IPS DF 19.7 (cell line): ENCODE data around the gene INF2.
"Not testable (repeated sequence)": the region's sequence is repeated elsewhere in the genome, so short reads cannot be mapped to it uniquely, and the experiment has no call there.

Experiments
- DNase-seq: peaks from one replicate; pipeline ENCODE4 v3.0.0-alpha.2; 2013; ENCODE audit warnings: low read depth, low spot score

Gene INF2

DNA sequence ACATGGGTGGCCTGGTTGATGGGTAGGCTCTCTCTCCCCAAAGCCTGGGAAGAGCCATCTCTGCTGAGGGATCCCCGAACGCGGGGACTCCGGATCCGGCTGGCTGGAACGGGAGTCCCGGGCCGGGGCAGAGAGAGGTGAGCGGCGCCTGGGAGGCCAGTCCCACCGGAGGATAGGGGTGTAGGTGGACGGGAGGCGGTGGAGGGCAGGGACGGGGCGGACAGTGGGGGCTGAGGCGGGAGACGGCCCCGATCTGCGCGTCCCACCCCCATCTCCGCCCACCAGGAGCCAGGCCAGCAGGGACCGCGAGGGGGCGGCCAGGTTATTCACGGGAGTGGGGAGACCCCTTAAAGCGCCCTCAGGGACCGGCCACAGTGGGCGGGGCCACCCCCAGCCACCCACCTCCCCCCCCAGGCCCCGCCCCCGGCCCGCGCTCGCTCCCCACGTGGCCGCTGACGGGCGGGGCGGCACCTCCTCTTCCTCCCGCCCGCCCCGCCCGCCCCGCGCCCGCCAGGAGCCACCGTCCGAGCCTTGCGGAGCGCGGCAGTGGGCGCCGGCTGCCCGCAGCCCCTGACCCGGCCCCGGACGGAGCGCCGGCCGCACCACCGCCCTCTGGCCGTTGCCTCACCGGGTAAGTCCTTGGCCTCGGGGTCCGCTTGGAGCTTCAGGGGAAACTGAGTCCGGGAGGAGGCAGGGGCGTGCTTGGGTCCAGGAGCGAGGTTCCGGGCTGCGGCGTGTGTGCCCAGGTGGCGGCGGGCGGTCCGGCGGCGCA is at the start of gene INF2:
Gene INF2 (plus strand): TSS at position 510 of the 772 bp plus-strand sequence. CDS start 11,748 bp downstream, outside the sequence.
- no peak for DNase-seq

DNA sequence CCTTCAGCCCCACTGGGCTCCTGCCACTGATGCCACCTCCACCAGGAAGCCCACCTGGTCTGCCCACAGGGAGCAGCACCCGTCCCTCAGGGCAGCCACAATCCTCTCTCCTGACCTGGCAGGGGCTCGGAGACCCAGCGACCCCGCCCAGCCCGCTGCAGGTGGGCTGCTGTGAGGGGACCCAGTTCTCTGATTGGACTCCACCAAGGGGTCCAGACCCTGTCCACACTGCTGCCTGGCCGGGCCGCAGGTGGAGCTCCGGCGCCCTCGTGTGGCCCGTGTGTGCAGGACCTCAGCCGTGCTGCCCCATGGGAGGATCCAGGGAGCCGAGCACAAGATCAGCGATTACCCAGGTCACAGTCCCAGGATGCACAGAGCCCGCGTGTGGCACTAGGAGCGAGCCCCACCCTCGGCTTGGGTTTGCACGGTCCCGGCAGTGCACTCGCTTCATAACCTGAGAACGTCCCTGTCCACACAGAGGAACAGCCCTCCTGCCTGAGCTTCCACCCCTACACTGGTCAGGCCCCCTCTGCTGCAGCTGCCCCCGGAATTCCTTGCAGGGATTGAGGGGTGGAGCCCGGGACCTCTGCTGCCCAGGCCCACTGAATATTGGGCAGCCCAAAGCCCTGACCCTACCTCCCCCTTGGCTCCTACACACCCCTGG is 49.4 kb upstream of the INF2 start:
- peak; percentile 25 for DNase-seq

DNA sequence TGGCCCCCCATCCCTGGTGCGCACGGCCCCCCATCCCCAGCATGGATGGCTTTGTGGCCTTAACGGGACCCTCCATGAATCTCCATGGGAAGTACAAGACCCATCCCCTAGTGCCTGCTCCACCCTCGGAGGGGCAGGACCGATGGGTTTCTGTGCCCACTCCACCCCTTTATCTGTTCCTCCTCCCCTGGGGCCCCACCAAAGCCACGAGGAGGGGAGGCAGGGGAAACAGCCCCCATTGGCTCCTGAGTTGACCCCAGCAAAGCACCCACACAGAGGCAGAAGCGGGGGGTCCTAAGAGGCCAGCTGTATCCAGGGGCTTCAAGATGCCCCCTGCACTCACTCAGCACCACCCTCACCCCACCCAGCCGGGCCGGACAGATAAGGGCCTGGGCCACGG is 48.7 kb upstream of the INF2 start:
- DNase-seq: no peak

DNA sequence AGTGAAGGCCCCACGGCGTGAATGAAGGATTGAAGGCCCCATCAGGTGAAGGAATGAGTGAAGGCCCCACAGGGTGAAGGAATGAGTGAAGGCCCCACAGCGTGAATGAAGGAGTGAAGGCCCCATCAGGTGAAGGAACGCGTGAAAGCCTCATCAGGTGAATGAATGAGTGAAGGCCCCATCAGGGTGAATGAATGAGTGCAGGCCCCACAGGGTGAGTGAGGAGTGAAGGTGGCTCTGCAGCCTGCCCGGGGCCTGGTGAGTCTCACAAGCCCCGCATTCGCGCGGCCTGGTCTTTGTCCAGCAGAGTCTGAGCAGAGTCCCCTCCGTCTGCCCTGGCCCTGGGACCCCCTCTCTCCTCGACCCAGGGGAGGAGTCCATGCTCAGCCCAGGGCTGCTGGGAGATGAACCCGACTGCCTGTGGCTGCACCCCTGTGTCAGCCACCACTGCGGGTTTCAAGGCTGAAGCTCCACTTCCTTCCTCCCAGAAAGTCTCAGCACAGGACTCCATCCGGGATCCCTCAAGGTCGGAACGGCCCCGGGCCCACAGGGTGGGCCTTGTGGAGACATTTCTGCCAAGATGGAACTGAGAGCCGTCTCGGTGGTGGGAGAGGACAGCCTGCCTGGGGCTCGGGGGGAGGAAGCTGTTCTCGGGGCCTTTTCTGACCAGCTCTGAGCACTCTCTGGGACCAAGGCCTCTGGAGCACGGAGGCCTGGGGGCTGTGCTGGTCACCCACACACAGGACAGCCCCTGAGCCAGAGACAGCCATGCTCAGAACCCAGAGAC is 47.5 kb upstream of the INF2 start:
- DNase-seq: no peak

DNA sequence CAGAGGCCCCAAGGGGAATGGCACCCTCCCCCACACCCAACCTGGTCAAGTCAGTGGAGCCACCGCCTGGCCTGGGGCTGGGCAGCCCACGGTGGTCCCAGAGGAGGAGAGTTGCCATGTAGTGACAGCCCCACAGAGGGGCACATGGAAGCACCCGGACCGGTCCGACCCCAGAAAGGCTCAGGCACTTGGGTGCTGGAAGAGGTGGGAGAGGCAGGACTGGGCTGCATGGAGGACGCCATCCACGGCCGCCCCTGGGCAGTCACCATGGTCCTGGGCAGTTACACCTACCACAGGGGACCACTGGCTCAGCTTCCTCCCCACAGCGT is 46.9 kb upstream of the INF2 start:
- no peak for DNase-seq

DNA sequence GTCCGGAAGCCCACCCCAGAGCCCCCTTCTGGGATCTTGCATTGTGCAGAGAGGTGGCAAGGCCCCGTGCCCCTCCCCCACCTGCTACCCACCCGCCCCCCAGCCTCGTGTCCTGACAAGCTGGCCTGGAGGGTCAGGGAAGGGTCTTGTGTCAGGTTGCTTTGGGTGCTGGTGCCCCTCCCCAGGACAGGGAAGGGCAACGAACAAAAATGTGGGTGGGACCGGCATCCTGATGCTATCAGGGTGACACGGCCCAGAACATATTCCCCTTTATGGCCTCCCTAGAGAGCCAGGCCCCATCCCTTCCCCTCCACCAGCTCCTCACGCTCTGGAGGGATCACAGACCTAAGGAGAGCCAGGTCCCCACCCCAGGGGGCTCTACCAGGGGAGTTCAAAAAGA is 46.1 kb upstream of the INF2 start:
- no peak for DNase-seq

DNA sequence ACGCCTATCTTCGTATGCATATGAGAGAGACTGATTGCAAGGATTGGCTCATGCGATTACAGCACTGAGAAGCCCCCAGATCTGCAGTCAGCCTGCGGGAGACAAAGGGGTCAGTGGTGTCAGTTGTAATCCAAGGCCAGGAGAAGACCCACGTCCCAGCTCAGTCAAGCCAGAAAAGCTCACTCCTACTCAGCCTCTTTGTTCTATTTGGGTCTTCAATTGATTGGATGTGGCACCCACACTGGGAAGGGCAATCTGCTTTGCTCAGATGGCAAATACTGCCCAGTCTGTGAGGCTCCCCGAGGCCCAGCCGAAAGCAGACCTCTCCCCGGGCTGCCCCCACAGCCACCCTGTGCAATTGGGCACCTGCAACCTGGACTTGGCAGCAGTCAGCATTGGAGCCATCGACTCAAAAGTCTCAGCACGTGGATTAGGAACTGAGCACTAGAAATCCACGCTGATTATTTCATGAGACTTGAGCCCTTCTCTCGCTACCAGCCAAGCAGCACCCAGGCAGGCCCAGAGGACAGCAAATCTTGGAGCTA is 45.3 kb upstream of the INF2 start:
- no peak for DNase-seq

DNA sequence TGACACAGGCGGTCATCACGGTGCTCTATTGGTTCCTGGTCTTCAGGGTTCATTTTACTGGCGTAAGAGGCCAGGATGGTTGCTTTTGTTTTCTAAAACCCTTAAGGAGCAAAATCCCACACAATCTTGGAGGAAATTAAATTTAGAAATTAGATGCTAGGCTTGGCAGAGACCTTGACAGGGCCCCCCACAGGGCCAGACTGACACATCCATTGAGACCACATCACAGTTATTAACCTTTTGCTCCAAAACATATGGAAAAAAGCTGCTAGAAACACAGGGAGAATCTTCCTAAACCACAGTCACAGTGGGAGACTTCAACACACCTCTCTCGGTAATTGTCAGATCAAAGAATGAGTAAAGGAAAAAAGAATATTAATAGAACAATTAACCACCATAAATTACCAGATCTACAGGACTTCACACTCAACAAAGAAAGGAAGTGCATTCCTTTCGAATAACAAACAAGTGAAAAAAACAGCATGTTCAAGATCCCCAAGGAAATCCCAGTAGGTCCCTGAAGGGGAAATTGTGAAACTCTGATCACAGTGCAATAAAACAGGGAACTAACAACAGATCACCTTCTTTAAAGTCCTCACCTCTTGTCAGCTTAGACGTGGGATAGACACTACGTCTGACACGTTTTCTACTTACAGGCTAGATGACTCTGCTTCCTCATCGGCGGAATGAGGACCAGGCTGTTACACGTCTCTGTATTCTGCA is 44.6 kb upstream of the INF2 start:
- DNase-seq: no peak

DNA sequence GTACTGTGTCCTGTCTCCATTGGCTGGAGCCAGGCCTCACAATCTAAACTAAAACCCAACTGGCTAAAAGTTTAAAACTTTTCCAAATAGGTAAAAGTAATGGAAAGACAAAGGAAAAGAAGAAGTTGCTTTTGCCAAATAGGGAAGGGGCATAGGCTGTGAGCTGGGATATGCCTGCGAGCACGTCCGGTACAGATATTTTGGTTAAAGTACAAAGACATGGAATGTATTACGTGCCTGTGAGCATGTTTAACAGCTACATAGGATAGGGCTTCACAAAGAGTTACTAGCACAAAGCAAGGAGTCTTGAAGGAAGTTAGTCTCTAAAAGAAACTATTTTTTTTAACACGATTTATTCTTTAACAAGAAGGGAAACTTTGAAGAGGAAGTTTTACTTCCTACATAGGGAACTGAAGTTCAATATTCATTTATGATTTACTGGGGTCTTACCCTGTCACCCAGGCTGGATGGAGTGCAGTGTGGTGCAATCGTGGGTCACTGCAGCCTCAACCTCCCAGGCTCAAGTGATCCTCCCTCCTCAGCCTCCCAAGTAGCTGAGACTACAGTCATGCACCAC is 41.9 kb upstream of the INF2 start:
- DNase-seq: no peak

DNA sequence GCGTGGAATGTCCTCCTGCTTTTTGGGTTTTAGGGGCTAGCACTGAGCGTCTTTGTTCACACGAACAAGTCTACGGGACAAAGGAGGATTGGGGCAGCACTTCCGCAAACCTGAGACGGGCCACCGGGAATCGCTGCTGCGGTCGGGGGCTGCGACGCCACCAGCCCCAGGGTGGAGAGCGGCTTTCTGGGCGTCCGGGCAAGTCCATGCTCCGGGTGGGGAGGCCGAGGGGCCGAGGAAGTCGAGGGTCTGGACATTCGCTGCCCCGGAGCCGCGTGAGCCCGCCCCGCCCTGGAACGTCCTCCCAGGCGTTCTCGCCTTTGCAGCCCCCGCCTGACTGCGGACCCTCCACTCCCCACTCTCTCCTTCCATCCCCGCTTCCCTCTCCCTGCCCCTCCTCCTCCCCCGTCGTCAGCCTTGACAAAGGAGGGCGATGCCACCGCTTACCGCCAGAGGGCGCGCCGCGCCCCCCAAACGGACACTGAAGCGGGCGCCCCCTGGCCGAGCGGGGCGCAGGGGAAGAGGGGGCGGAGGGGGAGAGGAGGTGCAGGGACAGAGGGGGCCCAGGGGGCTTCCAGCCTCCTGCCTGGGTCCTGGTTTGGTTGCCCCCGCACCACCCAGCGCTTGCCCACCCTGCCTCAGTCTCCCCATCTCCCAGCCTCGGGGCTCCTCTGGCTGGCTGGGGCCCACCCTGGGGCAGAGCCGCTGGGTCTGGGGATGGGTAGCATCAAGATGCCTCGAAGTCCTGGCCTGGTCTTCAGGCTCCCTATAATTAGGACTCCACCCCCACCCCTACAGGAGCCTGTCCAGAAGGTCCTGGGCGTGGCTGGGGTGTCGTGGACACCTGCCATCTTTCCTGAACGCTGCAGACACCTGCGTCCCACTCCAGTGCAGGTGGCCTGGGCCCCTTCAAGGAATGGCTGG is 39.1 kb upstream of the INF2 start:
- DNase-seq: no peak

DNA sequence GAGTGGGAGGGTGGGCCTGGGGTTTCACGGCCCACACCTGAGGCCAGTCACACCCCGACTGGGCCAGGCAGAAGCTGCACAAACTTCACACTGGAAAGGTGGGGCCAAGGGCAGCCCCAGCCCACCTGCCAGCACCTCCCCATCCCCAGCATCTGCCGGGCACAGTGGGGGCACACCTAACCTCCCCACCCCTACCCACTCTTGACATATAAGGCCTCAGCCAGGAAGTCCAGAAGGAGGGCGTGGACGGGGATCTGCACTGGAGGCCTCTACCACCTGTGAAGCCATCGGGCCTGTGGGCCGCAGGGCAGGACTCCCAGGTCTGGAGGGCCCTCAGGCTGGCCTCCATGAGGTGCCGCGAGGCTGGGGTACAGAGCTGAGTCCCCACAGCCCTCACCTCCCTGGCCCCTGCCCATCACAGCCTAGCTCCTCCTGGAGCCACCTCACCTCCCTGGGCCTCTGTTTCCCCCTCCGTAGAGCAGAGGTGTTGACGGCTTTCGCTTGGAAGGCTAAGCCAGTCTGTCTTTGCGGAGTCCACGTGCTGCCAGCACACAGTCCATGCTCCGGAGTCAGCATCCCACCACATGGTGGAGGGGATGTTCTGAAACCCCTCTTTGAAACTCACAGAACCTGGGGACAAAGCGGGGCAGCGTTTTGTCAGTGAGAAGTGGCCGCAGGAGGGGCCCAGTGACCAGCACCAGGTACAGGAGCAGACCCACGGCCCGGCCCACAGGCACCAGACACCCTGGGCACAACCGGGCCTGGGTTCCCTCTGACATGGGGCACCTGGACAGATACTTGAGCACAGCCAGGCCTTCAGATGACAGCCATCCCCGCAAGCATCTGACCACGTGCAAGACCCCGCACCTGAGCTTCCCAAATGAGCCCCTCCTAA is 38.2 kb upstream of the INF2 start:
- no peak for DNase-seq

DNA sequence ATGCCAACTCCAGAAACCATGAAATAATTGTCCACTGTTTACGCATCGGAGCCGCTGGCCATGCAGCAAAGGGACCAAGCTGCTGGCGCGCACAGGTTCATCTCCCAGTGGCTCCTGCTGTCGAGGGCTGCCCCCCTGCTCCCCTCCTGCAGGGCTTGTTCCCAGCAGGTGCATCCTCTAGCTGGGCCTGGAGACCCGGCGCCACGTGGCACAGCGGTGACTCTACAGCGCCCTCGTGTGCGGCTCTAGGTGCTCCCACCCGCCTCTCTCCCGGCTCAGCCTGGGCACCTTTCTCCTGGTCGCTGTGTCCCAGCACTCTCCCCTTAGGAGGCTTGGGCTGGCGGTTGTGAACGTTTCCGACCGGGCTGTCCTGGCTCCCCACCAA is 37.5 kb upstream of the INF2 start:
- DNase-seq: no peak

DNA sequence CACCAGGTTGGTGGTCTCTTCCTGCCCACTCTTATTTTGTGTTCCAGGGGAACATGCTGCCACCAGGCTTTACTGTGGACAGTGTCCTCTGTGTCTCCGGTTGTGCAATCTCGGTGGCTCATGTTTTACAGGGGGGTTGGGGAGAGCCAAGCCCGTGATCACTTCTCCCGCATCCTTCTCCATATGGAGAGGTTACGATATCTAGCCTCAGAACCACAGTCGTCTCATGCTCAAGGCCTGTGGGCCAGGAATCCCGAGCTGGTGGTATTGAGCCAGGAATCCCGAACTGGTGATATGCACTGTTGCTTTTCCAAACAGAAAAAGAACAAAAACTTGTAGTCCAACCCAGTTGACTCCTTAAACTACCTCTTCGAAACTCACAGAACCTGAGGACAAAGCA is 37.0 kb upstream of the INF2 start:
- DNase-seq: no peak

DNA sequence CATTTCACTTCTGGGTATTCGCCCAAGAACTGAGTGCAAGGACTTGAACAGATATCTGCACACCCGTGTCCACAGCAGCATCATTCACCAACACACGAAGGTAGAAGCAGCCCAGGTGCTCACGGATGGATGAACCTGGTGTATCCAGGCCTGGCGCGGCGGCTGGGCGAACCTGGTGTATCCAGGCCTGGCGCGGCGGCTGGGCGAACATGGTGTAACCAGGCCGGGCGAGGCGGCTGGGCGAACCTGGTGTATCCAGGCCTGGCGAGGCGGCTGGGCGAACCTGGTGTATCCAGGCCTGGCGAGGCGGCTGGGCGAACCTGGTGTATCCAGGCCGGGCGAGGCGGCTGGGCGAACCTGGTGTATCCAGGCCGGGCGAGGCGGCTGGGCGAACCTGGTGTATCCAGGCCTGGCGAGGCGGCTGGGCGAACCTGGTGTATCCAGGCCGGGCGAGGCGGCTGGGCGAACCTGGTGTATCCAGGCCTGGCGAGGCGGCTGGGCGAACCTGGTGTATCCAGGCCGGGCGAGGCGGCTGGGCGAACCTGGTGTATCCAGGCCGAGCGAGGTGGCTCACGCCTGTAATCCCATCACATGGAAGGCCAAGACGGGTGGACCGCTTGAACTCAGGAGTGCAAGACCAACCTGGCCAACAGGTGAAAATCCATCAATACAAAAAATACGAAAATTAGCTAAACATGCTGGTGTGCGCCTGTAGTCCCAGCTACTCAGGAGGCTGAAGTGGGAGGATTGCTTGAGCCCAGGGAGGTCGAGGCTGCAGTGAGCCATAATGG is 36.1 kb upstream of the INF2 start:
- DNase-seq: not testable (repeated sequence)

DNA sequence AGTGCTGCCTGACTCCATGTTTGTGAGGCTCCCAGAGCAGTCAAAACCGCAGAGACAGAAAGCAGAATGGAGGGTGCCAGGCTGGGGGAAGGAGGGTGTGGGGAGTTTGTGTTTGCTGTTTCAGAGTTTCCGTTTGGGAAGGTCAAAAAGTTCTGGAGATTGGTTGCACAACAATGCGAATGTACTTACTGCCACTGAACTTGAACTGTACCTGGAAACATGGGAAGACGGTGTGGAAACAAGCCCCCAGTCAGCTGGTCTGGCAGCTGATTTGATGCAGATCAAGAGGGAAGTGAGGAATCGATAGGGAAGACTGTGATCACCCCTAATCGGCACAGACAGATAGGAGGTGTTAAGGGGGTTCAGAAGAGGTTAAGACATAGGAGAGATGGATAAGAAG is 35.3 kb upstream of the INF2 start:
- no peak for DNase-seq

DNA sequence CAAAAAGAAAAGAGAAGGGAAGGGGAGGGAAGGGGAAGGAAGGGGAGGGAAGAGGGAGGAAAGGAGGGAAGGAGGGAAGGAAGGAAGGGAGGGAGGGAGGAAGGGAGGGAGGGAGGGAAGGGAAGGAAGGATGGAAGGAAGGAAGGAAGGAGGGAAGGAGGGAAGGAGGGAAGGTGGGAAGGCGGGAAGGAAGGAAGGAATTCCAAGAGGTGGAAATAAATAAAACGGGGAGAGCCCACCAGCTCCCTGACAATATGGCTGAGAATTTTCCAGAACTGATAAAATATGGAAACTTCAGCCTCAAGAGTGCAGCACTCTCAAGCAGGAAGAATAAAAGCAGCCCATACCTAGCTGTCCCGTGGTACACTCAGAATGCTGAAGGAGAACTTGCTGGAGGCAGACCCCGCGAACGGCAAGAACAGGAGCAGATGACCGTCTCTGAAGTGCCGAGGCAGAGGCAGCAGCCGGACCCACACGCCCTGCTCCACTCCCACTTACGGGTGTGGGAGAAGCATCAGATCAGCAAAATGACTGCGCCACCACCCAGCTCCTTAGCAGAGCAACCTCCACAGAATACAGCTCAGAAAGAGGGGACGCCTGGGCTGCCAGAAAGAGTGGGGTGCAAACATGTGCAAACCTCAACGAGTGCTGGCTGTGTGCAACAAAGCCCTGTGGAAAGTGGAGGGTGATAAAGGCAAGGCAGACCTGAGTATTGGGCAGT is 34.1 kb upstream of the INF2 start:
- DNase-seq: no peak

DNA sequence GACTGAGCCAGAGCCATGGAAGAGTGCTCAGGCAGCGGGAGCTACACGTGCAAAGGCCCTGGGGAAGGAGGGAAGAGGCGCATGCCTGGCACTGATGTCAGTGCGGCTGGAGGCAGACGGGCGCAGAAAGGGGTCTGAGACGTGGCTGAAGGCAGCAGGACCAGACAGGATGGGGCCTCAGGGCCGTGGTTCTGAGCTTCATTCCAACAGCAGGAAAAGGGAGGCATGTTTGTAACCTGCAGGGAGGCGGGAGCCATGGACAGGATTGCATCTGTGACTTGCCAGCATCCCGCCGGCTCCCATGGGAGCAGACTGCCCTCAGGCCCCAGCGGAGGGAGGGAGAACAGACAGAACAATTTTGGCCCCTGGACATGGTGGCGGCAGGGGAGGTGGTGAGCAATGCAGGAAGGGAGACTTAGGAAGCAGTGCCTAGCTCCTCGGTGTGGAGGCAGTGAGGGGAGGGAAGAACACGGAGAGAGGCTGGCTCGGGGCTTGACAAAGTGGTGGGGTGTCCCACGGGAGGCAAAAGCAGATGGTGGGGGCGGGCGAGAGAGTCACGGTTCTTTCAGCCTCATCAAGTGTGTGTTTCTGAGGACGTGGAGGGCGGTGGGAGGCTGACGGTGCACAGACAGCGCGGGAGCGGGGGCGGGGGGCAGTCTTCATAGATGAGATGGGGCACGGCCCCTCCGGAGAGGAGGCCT is 33.3 kb upstream of the INF2 start:
- no peak for DNase-seq
